K562 (cell line): ENCODE data around the gene MBP. TPM values are rescaled to one million over a fixed set of nuclear protein-coding genes. Genes with fewer than 3 reads are reported as not detected.

ENCODE experiments used
- ATAC-seq: fragments of 200-7000 bp; cut with Tn5 transposase; 3 replicates; pipeline ENCODE4 v1.9.1; 2020; ENCODE audit warnings: moderate library complexity
- BruUV-seq: library from RNA; stranded (reverse); fragments of 400-500 nt; replicated peaks from 2 replicates; lab custom pipeline; 2021; lab: Mats Ljungman, UMichigan
- CTCF ChIA-PET: fragments of 300-600 bp; formaldehyde crosslinking; extraction: SDS; loops from one replicate; lab custom pipeline; 2021; ENCODE audit warnings: low intra/inter-chr PET ratio; lab: Yijun Ruan, JAX
- POLR2A ChIA-PET: fragments of 300-600, 350-650 bp; sonication (Branson Sonifier 250); formaldehyde crosslinking; extraction: SDS; loops from one replicate; lab custom pipeline; 2021; ENCODE audit warnings: antibody characterized with exemption, inconsistent platforms; lab: Yijun Ruan, JAX
- DNase-seq, 4 experiments: peaks; one replicate each; pipeline versions ENCODE4 v3.0.0 to v3.0.0-alpha.2; 2011 to 2018; ENCODE audit warnings: low spot score in 3 of 4, mixed read lengths in 3 of 4; ENCODE audit errors: extremely low read depth in 1 of 4
- FAIRE-seq: peaks from 2 replicates; lab custom pipeline; 2011; peaks lifted over from hg19 to GRCh38; lab: Jason Lieb, UNC
- H2AFZ ChIP-seq: 2 replicates; pipeline ENCODE4 v1.6.0; 2011; ENCODE audit warnings: low read depth, low read length, control low read depth, inconsistent platforms
- H3K27ac ChIP-seq: fragments of 200-600 bp; 3 replicates; pipeline ENCODE4 v1.8.0; 2011; ENCODE audit warnings: low read depth, mild to moderate bottlenecking, control low read depth, inconsistent platforms, low read length, moderate library complexity, mixed read lengths; ENCODE audit errors: extremely low read depth
- H3K27me3 ChIP-seq, 2 experiments: fragments of 300-600 bp in 1 of 2; 2 replicates in 1 of 2; 3 replicates in 1 of 2; pipeline versions ENCODE4 v1.6.0 to v1.8.0; 2011; ENCODE audit warnings: inconsistent platforms in 2 of 2, low read length in 2 of 2, mild to moderate bottlenecking in 1 of 2, mixed read lengths in 1 of 2, moderate library complexity in 1 of 2; ENCODE audit not compliant: control insufficient read depth in 2 of 2, insufficient read depth in 2 of 2
- H3K36me3 ChIP-seq: fragments of 300-600 bp; 3 replicates; pipeline ENCODE4 v1.8.0; 2011; ENCODE audit warnings: mild to moderate bottlenecking, low read length, inconsistent platforms; ENCODE audit not compliant: control insufficient read depth, insufficient read depth
- H3K4me1 ChIP-seq, 2 experiments: fragments of 200-600 bp in 1 of 2; replicated peaks in 1 of 2; 2 replicates in 1 of 2; 3 replicates in 1 of 2; pipeline versions ENCODE4 v1.5.1 to v1.8.0; 2011; ENCODE audit warnings: inconsistent platforms in 2 of 2, low read length in 2 of 2, mild to moderate bottlenecking in 1 of 2, mixed read lengths in 1 of 2, moderate library complexity in 1 of 2; ENCODE audit not compliant: control insufficient read depth in 2 of 2, insufficient read depth in 2 of 2
- H3K4me2 ChIP-seq: 2 replicates; pipeline ENCODE4 v1.6.1; 2011; ENCODE audit warnings: low read length, control low read depth, inconsistent platforms, mixed read lengths; ENCODE audit not compliant: insufficient read depth
- H3K4me3 ChIP-seq: fragments of 200-600 bp; sonication (generic), shearing (Covaris generic); 2 replicates; pipeline ENCODE4 v1.5.1; 2016; ENCODE audit warnings: control low read depth, inconsistent platforms
- H3K79me2 ChIP-seq: fragments of 200-600 bp; 3 replicates; pipeline ENCODE4 v1.8.0; 2011; ENCODE audit warnings: low read length, inconsistent platforms; ENCODE audit not compliant: control insufficient read depth, insufficient read depth
- H3K9ac ChIP-seq, 2 experiments: 2 replicates each; pipeline versions ENCODE4 v1.6.0 to v1.6.1; 2011; ENCODE audit warnings: low read depth in 2 of 2, low read length in 2 of 2, control low read depth in 1 of 2, inconsistent platforms in 1 of 2, mild to moderate bottlenecking in 1 of 2, mixed read lengths in 1 of 2; ENCODE audit not compliant: insufficient read depth in 1 of 2
- H3K9me1 ChIP-seq: one replicate; pipeline ENCODE4 v1.6.0; 2011; ENCODE audit warnings: inconsistent platforms, mild to moderate bottlenecking, low read length, moderate library complexity; ENCODE audit not compliant: control insufficient read depth, insufficient read depth
- H3K9me3 ChIP-seq: replicated peaks from 2 replicates; pipeline ENCODE4 v1.5.1; 2011; ENCODE audit warnings: low read depth, low read length, inconsistent platforms; ENCODE audit not compliant: control insufficient read depth, insufficient read depth
- H4K20me1 ChIP-seq: replicated peaks from 2 replicates; pipeline ENCODE4 v1.6.1; 2011; ENCODE audit warnings: low read length, inconsistent platforms, mixed read lengths; ENCODE audit not compliant: control insufficient read depth, insufficient read depth
- EZH2 ChIP-seq: IDR thresholded peaks from 2 replicates; pipeline ENCODE4 v1.6.1; 2012; ENCODE audit warnings: low read depth, mild to moderate bottlenecking, inconsistent platforms, low read length, borderline replicate concordance
- KLF13 ChIP-seq: fragments of 450-650 bp; IDR thresholded peaks from 2 replicates; pipeline ENCODE4 v1.6.1; 2016; ENCODE audit warnings: missing genetic modification characterization, low read depth, mild to moderate bottlenecking, missing compliant biosample characterization, moderate library complexity, borderline replicate concordance
- NFIX ChIP-seq: fragments of 250-450 bp; sonication (Bioruptor Pico); IDR thresholded peaks from 2 replicates; pipeline ENCODE4 v1.4.0; 2020; ENCODE audit warnings: low read depth, mild to moderate bottlenecking, moderate library complexity
- RBM25 ChIP-seq: fragments of 200-400 bp; formaldehyde crosslinking; IDR thresholded peaks from 2 replicates; pipeline ENCODE4 v1.6.1; 2018; ENCODE audit warnings: low read length, low read depth, moderate library complexity; ENCODE audit not compliant: severe bottlenecking
- TCFL5 ChIP-seq: fragments of 250-450 bp; sonication (Bioruptor Pico); conservative IDR thresholded peaks from 2 replicates; pipeline ENCODE4 v1.6.1; 2021; ENCODE audit warnings: mild to moderate bottlenecking, moderate library complexity, matching md5 sums
- ZNF146 ChIP-seq: IDR thresholded peaks from one replicate; pipeline ENCODE4 v1.6.1; 2018; ENCODE audit warnings: missing compliant biosample characterization; ENCODE audit not compliant: unreplicated experiment
- ZNF518B ChIP-seq: fragments of 250-450 bp; sonication (Bioruptor Pico); IDR thresholded peaks from 2 replicates; pipeline ENCODE4 v1.5.0; 2021; ENCODE audit warnings: mild to moderate bottlenecking, moderate library complexity
- WGBS: fragments of 100-300 bp; shearing (Covaris generic); methylation state at CpG from one replicate; pipeline ENCODE4 v1.1.6; 2016; ENCODE audit warnings: low coverage, mixed read lengths; ENCODE audit not compliant: insufficient coverage; ENCODE audit errors: missing lambda C conversion rate; 5-methylcytosine and 5-hydroxymethylcytosine counted together
- in situ Hi-C: fragments of 300-500 bp; cut with MboI; formaldehyde crosslinking; loops from 4 replicates; pipeline ENCODE4 v1.15.0; 2018; ENCODE audit warnings: inconsistent platforms, mixed read lengths
- intact Hi-C: fragments of 100-400 bp; cut with micrococcal nuclease; formaldehyde crosslinking; loops from 2 replicates; pipeline ENCODE4 v1.14.2; 2022
- polyA plus RNA-seq, 8 experiments: library from polyadenylated mRNA; depleted of rRNA in 4 of 8; stranded (reverse) in 5 of 8; unstranded in 3 of 8; fragments of >200 nt; fragmentation: Nextera tagmentation in 2 of 8; fragmentation: Illumina TruSeq in 1 of 8; extraction: Ambion mirVana in 2 of 8; extraction: Trizol in 1 of 8; gene quantifications; 2 replicates each; pipeline versions ENCODE4 v1.2.1 to v1.2.3, GENCODE V29; 2011 to 2014; ENCODE audit warnings: inconsistent platforms in 1 of 8, missing spikeins in 1 of 8
- total RNA-seq, 7 experiments: library from RNA; depleted of rRNA in 6 of 7; stranded (reverse); fragments of >200 nt in 6 of 7; fragmentation: Illumina TruSeq in 2 of 7; extraction: Trizol in 2 of 7; gene quantifications; 2 replicates each; pipeline versions ENCODE4 v1.2.1 to v1.2.3, GENCODE V29; 2011 to 2021; ENCODE audit warnings: low replicate concordance in 1 of 7
- TF ChIP-seq, protein P1 (sequence below): IDR thresholded peaks from 2 replicates; pipeline ENCODE4 v1.6.1; 2016; ENCODE audit warnings: missing genetic modification characterization, missing compliant biosample characterization

MBP gene
- total and polyA plus RNA-seq, 9 of the 15 experiments (the other 6 are each of a cell fraction or from before 2014, with no cell fraction given), result 0.09 TPM; not detected in 8

DNA sequence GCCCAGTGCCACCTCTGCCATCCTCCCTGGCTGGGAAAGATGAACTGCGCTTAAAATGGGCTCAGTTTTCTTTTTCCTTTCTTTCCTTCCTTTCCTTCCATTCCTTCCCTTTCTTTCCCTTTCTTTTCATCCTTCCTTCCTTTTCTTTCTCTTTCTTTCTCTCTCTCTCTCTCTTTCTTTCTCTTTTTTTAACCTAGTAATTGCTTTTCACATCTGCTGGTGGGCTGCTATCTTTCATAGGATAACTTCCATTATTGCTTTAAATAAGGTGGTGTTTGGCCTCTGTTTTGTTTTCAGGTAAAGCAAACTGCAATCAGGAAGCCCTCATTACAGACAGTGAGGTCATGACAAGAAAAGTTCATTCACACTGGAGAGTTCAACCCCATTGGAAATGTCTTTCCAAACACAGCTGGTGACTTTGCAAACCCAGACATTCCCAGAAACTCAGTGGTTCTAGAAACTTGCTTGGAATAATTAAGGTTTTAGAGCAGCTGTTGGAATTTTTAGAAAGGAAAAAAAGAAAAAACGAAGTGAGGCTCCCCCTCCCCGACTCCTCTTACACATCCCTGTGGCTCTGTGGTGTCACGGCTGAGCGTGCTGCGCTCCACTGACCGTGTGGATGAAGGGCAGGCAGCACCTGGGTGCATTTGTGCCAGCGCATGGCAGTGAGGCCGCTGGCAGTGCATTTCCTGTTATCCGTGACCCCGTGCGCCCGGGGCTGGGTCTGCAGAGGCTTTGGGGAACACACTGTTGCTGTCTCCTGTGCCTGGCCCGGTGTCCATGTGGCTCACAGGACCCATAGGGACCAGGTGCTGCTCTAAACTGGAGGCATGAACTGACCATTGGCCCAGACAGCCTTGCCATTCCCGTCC, 76.9 kb downstream of the MBP start:
- TF ChIP-seq ZNF146 (no peak), RBM25 (no peak), NFIX (no peak), ZNF518B (CRISPR knock-in tag) (no peak), KLF13 (tag) (no peak), TCFL5 (CRISPR knock-in tag) (no peak), EZH2 (no peak)
- TF ChIP-seq, protein P1, sequence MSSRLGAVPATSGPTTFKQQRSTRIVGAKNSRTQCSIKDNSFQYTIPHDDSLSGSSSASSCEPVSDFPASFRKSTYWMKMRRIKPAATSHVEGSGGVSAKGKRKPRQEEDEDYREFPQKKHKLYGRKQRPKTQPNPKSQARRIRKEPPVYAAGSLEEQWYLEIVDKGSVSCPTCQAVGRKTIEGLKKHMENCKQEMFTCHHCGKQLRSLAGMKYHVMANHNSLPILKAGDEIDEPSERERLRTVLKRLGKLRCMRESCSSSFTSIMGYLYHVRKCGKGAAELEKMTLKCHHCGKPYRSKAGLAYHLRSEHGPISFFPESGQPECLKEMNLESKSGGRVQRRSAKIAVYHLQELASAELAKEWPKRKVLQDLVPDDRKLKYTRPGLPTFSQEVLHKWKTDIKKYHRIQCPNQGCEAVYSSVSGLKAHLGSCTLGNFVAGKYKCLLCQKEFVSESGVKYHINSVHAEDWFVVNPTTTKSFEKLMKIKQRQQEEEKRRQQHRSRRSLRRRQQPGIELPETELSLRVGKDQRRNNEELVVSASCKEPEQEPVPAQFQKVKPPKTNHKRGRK (tag), result 0 out of 2 replicates have a peak, but pooled peaks have one; percentile 48
- H3K9me1 ChIP-seq, result no peaks in the 10 kb centered on the region
- H3K27ac ChIP-seq, result no peak overlapping the region
- H3K79me2 ChIP-seq, result no peaks in the 10 kb centered on the region
- H3K9ac ChIP-seq, result no peak overlapping the region
- H4K20me1 ChIP-seq, result no peaks in the 10 kb centered on the region
- peaks cover 6 to 34% of the 10 kb centered on the region in 2 experiments; a peak in 4 of 5 replicates for H3K27me3 ChIP-seq
- FAIRE-seq (no peak), DNase-seq (no peak), ATAC-seq (no peak)
- H3K4me1 ChIP-seq, result no peaks in the 10 kb centered on the region
- in situ Hi-C loops (no loop called here), intact Hi-C loops (loop anchor here (5.0 to 10.0 kb wide), 2 partner anchors 51 to 178 kb away; no protein-coding TSS in a partner anchor)
- no peak overlapping the region for H2AFZ ChIP-seq
- H3K36me3 ChIP-seq, result no peaks in the 10 kb centered on the region
- H3K9me3 ChIP-seq, result no peaks in the 10 kb centered on the region
- ChIA-PET CTCF (no interaction called here), POLR2A (no interaction called here)
- no TSS peak for BruUV-seq
- no peak overlapping the region for H3K4me2 ChIP-seq
- 2% methylated on average over 13 of the region's 15 CpGs for WGBS
- H3K4me3 ChIP-seq, result no peak overlapping the region
